Measurements from ENCODE around the gene TMEM219. TPM values are rescaled to one million over a fixed set of nuclear protein-coding genes. Genes with fewer than 3 reads are reported as not detected.

TMEM219 gene
- total and polyA plus RNA-seq, 9 of the 15 experiments (the other 6 are each of a cell fraction or from before 2014, with no cell fraction given): 35.3 to 62.8 (median 55.5) TPM

- TF ChIP-seq MGA (IDR thresholded peaks at IDR 0.05): peak; percentile 97
- TF ChIP-seq HES1 (IDR thresholded peaks at IDR 0.05; ENCODE audit: low read depth): no peak
- no peak for TF ChIP-seq SMARCC2 (IDR thresholded peaks at IDR 0.05; ENCODE audit: low read depth)
- 0 out of 6 replicates have a peak, but pooled peaks of 1 of the 3 experiments have one; percentile 0 for TF ChIP-seq CTCF (IDR thresholded peaks at IDR 0.05 in 2 of 3, conservative IDR thresholded peaks at IDR 0.05 in 1 of 3; ENCODE audit: insufficient read depth in 2 of 3, low read depth in 1 of 3, low read length in 3 of 3)
- no peak for TF ChIP-seq RBM14 (IDR thresholded peaks at IDR 0.05; ENCODE audit: borderline replicate concordance, insufficient read depth, low read depth, low read length)
- TF ChIP-seq CBFA2T3 (IDR thresholded peaks at IDR 0.05): peak; percentile 8; the same call in 1 of the 2 replicates
- TF ChIP-seq NCOA1 (IDR thresholded peaks at IDR 0.05; ENCODE audit: low read depth): no peak
- 0 out of 2 replicates have a peak, but pooled peaks have one; percentile 21 for TF ChIP-seq NR3C1 (CRISPR knock-in tag; IDR thresholded peaks at IDR 0.05)
- TF ChIP-seq ZNF778 (CRISPR knock-in tag; IDR thresholded peaks at IDR 0.05): no peak
- no peak for TF ChIP-seq TRIM25 (IDR thresholded peaks at IDR 0.05; ENCODE audit: borderline replicate concordance)
- no peak for TF ChIP-seq ZNF23 (CRISPR knock-in tag; IDR thresholded peaks at IDR 0.05)
Observed at GRCh38 chr16:29995324-29995910, 33.5 kb downstream of the TMEM219 start, which contains the start of gene HIRIP3 (continued).
